ENCODE measurements around the gene WDR36.

DNA sequence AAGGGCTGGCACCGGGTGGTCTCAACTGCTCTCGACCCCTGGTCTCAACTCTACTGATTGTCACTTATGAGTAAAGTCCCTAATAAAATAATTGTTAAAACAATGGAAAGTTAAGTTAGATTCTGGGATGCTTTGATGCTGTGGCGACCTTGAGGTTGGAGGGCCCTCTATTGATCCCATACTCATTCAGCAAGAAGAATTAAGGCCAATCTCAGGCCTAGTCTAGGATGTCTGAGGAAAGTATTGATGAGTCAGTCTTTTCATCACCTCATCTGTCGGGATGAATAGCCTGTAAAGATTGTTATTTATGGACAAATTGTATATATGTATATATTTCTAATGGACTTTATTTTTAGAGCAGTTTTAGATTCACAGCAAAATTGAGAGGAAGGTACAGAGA lies 50.8 kb downstream of the WDR36 start:
- TF ChIP-seq SMC3 (IDR thresholded peaks at IDR 0.05; ENCODE audit: low read depth, low read length) = no peak
- TF ChIP-seq CTCF (conservative IDR thresholded peaks at IDR 0.05; ENCODE audit: low read depth, low read length) = no peak

All from IMR-90 (cell line).